HG03066 (cell line): Measurements from ENCODE around the gene IFNLR1.

ENCODE experiments used
- ATAC-seq: cut with Tn5 transposase; IDR thresholded peaks from one replicate; pipeline ENCODE4 v1.9.1; 2021; ENCODE audit warnings: low read depth; ENCODE audit not compliant: unreplicated experiment

IFNLR1 gene

DNA sequence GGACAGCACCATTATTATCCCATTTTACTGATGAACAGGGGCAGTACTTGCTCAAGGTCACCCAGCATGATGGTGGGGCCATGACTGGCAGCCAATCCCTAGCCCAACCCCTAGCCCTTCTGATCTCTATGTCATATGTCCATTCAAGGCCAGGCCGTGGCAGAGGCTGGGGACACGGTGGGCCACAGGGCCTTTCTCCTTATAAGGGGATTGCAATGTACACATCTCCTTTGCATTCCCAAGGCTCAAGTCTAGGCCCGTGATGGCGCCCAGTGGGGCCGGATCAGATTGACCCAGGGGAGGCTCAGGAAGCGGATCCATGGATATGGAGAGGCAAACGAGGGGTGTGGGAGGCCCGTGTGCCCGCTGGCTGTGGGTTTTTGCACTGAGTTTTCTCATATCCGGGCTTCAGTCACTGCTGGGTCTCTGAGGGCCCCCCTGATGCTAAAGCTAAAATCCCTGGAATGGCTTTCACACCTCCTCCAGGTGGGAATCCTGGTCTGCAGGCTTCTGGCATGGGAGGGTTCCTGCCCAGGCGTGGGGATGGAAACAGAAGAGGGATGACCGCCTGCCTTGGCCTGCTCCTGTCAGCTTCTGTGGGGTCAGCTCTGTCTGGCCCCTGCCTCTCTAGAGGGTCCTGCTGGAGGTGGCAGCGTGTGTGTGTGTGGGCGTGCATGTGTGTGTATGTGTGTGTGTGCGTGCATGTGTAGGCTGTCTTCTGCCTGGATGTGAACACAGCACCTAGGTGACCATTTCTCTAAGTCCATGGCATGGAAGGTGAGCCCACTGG is 77.2 kb downstream of the IFNLR1 start:
- no peak for ATAC-seq

DNA sequence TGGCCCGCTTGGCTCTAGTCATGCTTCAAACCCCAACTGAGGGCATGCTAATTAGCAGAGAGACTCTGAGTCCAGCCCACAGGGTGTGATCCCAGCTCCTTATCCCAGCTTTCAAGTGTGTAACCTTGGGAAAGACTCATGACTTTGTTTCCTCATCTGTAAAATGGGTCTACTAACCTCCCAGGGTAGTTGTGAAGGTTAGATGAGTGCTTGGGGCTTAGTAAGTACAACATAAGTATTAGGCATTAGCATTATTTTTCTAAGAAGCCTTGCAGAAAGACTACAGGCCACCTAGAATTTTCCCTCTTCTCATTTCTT is 78.0 kb downstream of the IFNLR1 start:
- no peak for ATAC-seq

GRCh38 chr1:24108334-24109165 is 78.5 kb downstream of the IFNLR1 start:
- no peak for ATAC-seq

- ATAC-seq, result no peak
These were observed 79.5 kb downstream of the IFNLR1 start for GRCh38 chr1:24107462-24108138.

DNA sequence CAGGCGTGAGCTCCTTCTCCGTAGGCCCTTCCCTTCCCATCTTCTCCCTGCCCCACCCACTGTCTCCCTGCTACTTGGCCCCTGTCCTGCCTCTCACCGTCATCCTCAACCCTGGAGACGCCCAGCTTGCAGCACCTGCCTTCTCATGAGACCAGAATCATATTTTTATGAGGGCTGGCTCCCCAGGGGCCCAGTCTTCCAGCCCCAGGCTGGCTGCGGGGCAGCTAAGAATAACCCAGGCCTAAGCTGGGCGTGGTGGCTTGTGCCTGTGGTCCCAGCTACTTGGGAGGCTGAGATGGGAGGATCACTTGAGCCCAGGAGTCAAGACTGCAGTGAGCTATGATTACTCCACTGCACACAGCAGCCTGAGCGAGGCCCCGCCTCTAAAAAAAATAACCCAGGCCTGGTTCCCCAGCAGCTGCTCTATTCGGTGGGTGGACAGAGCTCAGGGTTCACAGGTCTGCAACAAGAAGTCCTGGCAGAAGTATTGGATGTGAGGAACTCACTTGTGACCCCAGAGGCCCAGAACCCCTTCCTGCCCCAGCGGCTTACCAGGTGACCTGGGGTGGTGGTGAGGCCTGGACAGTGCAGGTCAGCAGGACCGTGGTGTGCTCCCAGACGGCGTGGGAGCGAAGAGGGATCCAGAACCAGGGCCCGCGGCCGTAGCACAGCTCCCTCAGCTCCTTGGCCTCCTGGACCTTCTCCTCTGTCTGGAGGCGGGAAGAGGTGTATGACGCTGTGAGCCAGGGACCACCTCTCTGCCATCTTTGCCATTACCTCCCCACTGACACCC is 81.5 kb downstream of the IFNLR1 start:
- no peak for ATAC-seq

GRCh38 chr1:24104854-24105253 is 82.2 kb downstream of the IFNLR1 start:
- ATAC-seq, result no peak
